Mucosa of rectum (tissue), 2 donors: ENCODE data around the gene DGKB.

Source experiments
- H3K27ac ChIP-seq, 2 donors: one replicate each; pipeline ENCODE4 v1.7.0; 2013; ENCODE audit warnings: inconsistent platforms in 2 of 2, low read depth in 2 of 2, low read length in 2 of 2
- H3K27me3 ChIP-seq, 2 donors: one replicate each; pipeline ENCODE4 v1.7.0; 2013; ENCODE audit warnings: low read length in 2 of 2; ENCODE audit not compliant: control insufficient read depth in 2 of 2, insufficient read depth in 2 of 2
- H3K36me3 ChIP-seq, 2 donors: one replicate each; pipeline ENCODE4 v1.7.0; 2013; ENCODE audit warnings: low read length in 2 of 2; ENCODE audit not compliant: control insufficient read depth in 2 of 2, insufficient read depth in 2 of 2
- H3K4me1 ChIP-seq, 2 donors: one replicate each; pipeline ENCODE4 v1.7.0; 2013; ENCODE audit warnings: low read length in 2 of 2, mild to moderate bottlenecking in 1 of 2; ENCODE audit not compliant: control insufficient read depth in 2 of 2, insufficient read depth in 2 of 2
- H3K4me3 ChIP-seq, 2 donors: one replicate each; pipeline ENCODE4 v1.7.0; 2013; ENCODE audit warnings: low read length in 2 of 2
- H3K9ac ChIP-seq, 2 donors: one replicate each; pipeline ENCODE4 v1.7.0; 2013; ENCODE audit warnings: low read length in 2 of 2, low read depth in 1 of 2, mild to moderate bottlenecking in 1 of 2
- H3K9me3 ChIP-seq, 2 donors: one replicate each; pipeline ENCODE4 v1.7.0; 2013; ENCODE audit warnings: low read length in 2 of 2; ENCODE audit not compliant: control insufficient read depth in 2 of 2
- donor health status: healthy.
- donor health status: Normal muscosa, but diverticular disease.

The DGKB gene

DNA sequence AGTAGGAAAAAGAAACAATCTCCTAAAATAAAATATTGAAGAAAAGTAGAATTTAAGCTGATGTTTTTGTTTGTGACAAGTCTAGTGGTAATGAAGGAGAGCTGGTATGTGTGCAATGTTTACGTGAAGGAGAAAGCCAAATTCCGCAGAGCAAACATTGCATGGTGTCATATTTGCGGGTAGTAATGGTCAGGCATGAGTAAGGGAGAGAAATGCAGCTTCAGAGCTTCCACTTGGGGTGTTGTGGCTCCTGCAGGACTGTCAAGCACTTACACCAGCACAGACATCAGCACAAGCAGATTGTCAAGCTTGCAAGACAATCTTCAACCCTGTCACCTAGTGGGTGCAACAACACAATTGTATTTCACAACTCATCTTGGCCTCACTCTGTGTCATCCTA lies 776.6 kb downstream of the DGKB start:
- H3K4me1 ChIP-seq: no peaks in the 10 kb centered on the region
- H3K9me3 ChIP-seq: no peaks in the 10 kb centered on the region
- H3K4me3 ChIP-seq: no peak overlapping the region
- no peak overlapping the region for H3K27ac ChIP-seq
- H3K9ac ChIP-seq: no peak overlapping the region
- no peaks in the 10 kb centered on the region for H3K36me3 ChIP-seq
- no peaks in the 10 kb centered on the region for H3K27me3 ChIP-seq

DNA sequence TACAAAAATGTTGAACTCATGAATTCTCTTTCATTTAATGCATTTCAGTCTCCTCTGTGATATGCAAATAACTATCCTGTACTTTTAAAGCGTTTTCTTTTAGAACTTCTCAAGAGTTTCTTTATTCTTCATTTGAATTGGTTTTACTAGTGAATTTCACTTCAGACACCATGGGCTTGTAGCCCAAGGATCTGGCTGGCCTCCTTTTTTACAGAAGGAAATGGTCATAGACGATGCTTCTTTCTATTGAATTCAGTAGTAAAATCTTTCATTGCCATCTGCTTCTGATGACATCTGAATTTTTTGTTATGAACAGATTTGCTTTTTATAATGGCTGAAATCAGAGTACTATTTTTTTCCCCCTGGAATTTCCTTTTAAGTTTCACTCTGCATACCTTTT lies 777.8 kb downstream of the DGKB start:
- Histone ChIP-seq H3K27ac (no peak overlapping the region), H3K36me3 (no peaks in the 10 kb centered on the region), H3K9me3 (no peaks in the 10 kb centered on the region), H3K4me3 (no peak overlapping the region), H3K4me1 (no peaks in the 10 kb centered on the region), H3K27me3 (no peaks in the 10 kb centered on the region), H3K9ac (no peak overlapping the region)

DNA sequence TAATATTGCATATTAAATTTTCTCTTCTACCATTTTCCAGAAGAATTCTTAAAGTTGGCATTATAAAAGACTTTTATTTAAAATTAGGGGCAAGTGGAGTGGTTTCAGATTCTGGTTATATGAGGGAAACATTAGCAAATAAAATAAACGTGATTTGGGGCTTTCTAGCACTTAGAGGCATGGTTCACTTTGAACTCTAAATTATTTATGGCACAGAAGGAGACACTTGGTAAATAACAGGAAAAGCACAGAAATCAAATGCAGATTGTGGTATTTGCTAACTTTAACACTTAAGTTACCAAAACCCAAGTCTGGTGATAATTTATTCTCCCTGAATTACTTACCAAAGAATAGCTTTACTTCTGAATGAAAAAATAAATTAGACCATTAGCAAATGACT lies 778.6 kb downstream of the DGKB start:
- Histone ChIP-seq H3K9me3 (no peaks in the 10 kb centered on the region), H3K4me1 (no peaks in the 10 kb centered on the region), H3K9ac (no peak overlapping the region), H3K36me3 (no peaks in the 10 kb centered on the region), H3K27ac (no peak overlapping the region), H3K4me3 (no peak overlapping the region), H3K27me3 (no peaks in the 10 kb centered on the region)

DNA sequence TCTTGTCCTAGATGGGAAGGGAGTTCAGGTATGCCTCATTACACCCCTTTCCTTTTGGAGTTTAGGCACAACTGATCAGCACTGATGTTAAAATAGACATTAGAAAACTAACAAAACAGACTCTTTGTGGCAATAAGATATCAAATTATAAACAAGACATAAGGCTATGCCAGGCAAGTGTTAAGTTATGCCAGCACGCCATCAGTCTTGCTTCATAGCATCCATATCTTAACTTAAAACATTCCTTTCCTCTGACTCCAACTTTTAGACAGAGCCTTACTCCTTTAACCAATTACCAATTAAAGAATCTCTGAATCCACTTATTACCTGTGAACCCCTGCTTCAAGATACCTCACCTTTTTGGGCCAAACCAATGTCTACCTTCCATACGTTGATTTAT lies 786.9 kb downstream of the DGKB start:
- Histone ChIP-seq H3K4me1 (no peaks in the 10 kb centered on the region), H3K27me3 (no peaks in the 10 kb centered on the region), H3K9ac (no peak overlapping the region), H3K4me3 (no peak overlapping the region), H3K27ac (no peak overlapping the region), H3K9me3 (no peaks in the 10 kb centered on the region), H3K36me3 (no peaks in the 10 kb centered on the region)

DNA sequence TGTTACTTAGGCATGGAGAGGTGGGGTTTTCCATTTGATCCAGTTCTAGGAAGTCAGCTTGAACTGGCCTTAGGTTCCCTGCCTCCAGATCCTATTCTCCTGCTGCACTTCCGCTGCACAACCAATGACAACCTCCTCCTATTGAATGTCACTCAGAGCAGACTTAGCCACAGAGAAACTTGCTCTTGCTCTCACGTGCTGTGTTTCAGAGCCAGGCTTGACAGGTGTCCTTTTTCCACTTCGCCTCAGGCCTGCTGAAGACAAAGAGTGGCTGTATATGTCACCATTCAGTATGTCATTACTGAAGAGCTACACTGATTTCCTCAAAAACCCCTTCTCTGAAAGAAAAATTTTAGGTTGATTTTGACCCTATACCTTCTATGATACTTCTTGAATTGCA lies 797.7 kb downstream of the DGKB start:
- Histone ChIP-seq H3K27ac (no peak overlapping the region), H3K27me3 (no peaks in the 10 kb centered on the region), H3K9me3 (no peaks in the 10 kb centered on the region), H3K36me3 (no peaks in the 10 kb centered on the region), H3K4me1 (no peaks in the 10 kb centered on the region), H3K4me3 (no peak overlapping the region), H3K9ac (no peak overlapping the region)

DNA sequence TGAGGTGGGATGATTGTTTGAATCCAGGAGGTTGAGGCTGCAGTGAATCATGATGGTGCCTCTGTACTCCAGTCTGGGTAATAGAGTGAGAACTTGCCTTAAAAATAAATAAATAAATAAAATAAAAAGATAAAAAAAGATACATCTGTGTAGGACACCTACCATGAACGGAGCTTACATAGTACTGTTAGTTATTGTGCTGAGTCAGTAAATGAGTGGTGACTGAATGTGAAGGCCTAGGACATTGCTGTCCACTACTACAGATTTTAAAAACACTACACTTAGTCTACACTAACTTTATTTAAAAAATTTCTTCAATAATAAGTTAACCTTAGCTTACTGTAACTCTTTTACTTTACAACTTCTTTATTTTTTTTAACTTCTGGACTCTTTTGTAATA lies 806.4 kb downstream of the DGKB start:
- Histone ChIP-seq H3K27me3 (no peaks in the 10 kb centered on the region), H3K4me3 (no peak overlapping the region), H3K27ac (no peak overlapping the region), H3K9ac (no peak overlapping the region), H3K4me1 (no peaks in the 10 kb centered on the region), H3K36me3 (no peaks in the 10 kb centered on the region), H3K9me3 (no peaks in the 10 kb centered on the region)

DNA sequence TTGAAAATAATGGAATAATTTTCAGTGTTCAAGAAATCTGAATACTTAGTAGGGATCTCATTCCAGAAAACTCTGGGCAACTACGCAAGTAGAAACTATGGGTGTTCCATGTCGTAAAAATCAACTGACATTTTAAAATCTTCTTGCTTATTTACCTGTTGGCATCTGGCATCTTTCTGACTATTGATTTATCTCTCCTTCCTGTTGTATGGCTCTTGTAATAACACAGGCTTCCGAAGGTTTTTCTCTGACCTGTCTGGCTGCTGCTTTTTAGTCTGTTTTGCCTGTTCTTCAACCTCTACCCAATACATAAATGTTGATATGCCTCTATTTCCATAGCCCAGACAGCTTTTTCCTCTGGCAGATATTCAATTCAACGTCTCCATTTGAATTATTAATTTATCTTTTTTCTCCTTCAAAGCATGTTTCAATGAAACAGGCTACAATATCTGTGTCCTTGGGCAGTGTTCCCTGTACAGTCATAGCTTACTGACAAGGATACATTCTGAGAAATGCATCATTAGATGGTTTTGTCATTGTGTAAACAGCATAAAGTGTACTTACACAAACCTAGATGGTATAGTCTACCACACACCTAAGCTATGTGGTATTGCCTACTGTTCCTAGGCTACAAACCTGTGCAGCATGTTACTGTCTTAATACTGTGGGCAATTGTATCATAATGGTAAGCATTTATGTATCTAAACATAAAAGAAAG lies 807.2 kb downstream of the DGKB start:
- no peak overlapping the region for H3K27ac ChIP-seq
- no peaks in the 10 kb centered on the region for H3K9me3 ChIP-seq
- H3K4me1 ChIP-seq: no peaks in the 10 kb centered on the region
- no peak overlapping the region for H3K4me3 ChIP-seq
- H3K9ac ChIP-seq: no peak overlapping the region
- H3K27me3 ChIP-seq: no peaks in the 10 kb centered on the region
- H3K36me3 ChIP-seq: no peaks in the 10 kb centered on the region
